RPMI7951 (cell line): ENCODE data around the gene TENT4B. TPM values are rescaled to one million over a fixed set of nuclear protein-coding genes. Genes with fewer than 3 reads are reported as not detected.

Experiments used
- DNase-seq: peaks from one replicate; pipeline ENCODE4 v3.0.0-alpha.2; 2012; ENCODE audit warnings: low read depth
- total RNA-seq: library from RNA; depleted of rRNA; stranded (reverse); fragments of >200 nt; shearing (Covaris generic); gene quantifications from 2 replicates; pipeline ENCODE4 v1.2.3, GENCODE V29; 2014

The TENT4B gene
- total RNA-seq, 1 experiment from 2014 or later, result 9.5 TPM

- no peak for DNase-seq
Measured at GRCh38 chr16:50255538-50255937, 102.4 kb downstream of the TENT4B start.

DNA sequence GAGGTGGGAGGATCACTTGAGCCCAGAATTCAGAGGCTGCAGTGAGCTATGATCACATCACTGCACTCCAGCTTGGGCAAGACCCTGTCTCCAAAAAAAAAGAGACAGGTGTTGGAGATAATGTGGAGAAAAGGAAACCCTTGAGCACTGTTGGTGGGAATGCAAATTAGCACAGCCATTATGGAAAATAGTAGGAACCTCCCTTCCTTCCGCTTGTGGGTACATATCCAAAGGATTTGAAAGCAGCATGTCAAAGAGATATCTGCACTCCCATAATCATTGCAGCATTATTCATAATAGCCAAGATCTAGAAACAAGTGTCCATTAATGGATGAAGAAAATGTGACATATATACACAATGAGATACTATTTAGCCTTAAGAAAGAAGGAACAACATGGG is 103.5 kb downstream of the TENT4B start:
- DNase-seq, result no peak

DNA sequence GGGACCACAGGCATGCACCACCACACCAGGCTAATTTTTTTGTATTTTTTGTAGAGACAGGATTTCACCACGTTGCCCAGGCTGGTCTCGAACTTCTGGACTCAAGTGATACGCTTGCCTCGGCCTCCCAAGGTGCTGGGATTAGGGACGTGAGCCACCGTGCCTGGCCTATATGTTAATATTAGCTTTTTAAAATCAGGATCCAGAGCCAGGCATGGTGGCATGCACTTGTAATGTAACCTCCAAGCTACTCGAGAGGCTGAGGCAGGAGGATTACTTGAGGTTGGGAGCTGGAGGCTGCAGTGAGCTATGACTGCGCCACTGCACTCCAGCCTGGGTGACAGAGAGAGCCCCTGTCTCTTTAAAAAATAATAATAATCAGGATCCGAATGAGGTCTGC is 104.8 kb downstream of the TENT4B start:
- DNase-seq, result no peak

DNA sequence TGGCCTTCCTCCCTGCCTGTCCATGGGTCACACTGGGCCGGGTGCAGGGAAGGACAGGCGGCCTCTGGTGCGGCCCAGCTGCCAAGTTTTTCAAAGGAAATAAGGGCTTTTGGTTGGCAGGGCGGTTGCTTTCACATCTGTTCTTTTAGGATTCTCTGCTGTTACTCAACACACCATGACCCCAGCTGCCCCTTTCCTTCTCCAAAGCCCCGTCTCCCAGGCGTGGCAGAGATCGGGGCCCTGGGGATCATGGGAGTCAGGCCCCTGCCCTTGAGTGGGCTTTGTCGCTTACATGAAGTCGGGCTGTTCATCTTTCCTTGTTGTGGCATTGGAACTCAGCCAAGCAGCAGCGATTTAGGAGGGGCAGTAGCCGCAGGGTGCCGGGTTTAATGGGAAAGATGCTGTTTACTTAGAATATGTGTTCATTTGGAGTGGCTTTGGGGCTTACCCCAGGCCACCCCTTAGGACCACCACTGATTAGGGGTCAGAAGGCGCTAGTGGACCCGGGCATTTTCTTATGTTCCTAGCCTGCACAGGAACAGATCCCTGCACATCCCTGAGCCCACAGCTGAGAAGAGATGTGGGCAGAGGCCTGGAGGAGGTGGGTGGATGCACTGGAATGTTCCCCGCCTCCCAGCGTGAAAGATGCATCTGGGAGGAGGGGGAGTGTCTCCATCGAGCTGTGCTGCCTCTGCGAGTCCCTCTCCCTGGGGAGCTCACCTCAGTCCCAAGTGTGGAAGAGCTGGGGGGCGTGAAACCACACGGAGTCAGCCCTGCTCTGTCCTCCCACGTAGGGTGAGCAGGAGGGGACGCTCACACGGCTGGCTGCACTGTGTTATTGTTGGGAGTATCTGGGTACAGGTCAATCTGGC is 106.5 kb downstream of the TENT4B start:
- peak; percentile 84 for DNase-seq

- no peak for DNase-seq
Measured at GRCh38 chr16:50260206-50261159, 107.4 kb downstream of the TENT4B start.

DNA sequence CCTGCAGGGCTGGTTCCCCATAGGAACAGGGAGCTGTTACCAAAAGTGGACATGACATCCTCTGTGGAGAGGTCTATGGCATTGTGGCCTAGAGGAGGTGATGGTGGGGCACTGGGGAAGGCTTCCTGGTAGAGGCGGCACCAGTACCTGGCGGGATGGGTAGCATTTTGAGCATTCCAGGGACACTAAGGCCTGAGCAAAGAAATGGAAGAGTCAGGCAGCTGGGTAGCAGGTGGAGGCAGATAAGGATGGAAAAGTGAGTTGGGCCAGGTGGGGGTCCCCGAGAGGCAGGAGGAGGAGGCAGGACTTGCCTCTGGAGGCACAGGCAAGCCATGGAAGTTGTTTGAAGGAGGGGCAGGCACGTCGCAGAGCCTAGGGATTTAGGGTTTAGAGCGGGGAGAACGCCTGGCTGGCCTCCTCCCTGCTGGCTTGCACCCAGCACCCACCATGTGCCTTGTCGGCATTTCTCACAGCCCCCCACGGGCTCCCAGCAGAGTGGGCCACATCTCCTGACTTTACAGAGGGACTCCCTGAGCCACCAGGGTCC is 108.1 kb downstream of the TENT4B start:
- no peak for DNase-seq

DNA sequence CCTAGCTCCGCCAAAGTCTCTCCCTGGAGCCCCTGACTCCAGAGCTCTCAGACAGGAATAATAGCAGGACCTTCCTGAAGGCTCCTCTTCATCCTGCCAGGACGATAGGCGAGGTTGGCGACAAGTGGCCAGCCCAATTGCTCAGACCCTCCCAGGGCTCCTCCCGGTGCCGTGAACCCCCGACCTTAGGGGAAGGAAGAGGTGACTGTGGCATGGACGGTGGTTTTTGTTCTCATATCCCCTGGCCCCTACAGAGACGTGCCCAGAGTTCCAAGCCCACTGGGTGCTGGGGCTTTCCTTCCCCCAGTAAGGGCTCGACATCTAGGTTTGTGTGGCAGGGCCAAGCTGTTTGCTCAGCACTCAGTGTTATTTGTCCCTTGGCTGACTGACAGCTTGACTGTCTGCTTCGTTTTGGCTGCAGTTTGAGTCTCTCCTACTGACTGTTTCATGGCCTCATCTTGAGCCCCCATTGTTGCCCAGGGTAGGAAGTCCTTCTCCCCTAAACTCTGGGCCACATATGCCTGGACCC is 108.7 kb downstream of the TENT4B start:
- no peak for DNase-seq

DNA sequence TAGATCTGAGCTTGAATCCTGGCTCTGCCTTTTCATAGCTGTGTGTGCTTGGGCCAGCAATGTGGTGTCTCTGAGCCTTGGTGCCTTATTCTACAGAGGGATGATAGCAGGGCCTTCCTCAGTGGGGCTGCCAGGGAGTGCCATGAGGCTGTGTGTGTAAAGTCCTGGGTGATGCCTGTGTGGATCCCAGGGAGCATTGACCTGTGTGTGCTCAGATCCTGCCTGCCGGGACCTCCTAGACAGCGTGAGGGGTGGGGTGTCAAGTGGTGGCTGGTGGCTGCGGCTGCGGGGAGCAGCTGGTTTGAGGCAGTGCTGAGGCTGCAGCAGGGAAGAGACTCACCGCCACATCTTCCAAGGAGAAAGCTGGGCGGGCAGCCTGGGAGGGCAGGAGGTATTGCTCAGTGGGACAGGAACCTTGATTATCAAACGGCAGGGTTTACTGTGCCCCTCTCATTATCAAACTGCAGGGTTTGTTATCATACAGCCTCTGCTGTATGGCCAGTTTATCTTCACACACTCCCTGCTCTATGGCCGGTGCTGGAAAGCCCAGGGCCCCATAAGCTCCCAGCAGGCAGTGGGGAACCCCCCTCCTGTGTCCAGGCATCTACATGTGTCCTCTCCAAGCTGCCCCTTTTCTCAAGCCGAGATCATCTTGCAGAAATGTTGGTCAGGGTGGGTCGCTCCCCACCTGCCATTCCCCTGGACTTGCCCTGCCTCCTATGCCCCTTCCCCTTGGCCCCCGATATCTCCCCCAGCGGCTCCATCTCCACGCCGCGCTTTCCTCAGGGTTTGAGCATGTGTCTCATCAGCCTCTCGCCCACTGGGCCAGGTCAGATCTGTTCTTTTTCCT is 110.2 kb downstream of the TENT4B start:
- no peak for DNase-seq

GRCh38 chr16:50263940-50264929 is 111.1 kb downstream of the TENT4B start:
- DNase-seq, result peak; percentile 53

DNA sequence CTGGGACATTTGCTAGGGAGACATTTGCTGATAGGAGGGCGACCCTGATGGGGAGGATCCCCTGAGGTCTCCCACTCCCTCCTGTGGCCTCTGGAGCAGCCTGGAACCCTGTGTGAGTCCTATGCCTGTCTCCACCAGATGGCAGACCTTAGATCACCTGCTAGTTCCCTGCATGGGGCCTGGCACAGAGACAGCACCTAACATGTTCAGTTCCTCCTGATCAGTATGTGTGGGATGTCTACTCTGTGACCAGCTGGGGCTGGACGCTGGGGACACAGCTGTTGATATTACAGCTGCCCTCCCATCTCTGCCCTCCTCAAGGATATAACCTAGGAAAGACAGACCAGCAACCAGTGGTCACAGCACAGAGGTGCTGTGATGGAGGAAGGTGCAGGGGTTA is 112.2 kb downstream of the TENT4B start:
- peak; percentile 31 for DNase-seq

GRCh38 chr16:50265716-50266336 is 112.7 kb downstream of the TENT4B start:
- no peak for DNase-seq

GRCh38 chr16:50266337-50267091 is 113.4 kb downstream of the TENT4B start, which contains the start of gene ADCY7:
Gene ADCY7 (plus strand): TSS chr16:50266551. CDS start chr16:50288180, 21,629 bp downstream.
- DNase-seq, result peak; percentile 90

GRCh38 chr16:50267151-50267631 is 114.1 kb downstream of the TENT4B start:
- no peak for DNase-seq

- no peak for DNase-seq
Measured at GRCh38 chr16:50267651-50268050, 114.5 kb downstream of the TENT4B start.

- no peak for DNase-seq
Measured at GRCh38 chr16:50268352-50268751, 115.2 kb downstream of the TENT4B start.

DNA sequence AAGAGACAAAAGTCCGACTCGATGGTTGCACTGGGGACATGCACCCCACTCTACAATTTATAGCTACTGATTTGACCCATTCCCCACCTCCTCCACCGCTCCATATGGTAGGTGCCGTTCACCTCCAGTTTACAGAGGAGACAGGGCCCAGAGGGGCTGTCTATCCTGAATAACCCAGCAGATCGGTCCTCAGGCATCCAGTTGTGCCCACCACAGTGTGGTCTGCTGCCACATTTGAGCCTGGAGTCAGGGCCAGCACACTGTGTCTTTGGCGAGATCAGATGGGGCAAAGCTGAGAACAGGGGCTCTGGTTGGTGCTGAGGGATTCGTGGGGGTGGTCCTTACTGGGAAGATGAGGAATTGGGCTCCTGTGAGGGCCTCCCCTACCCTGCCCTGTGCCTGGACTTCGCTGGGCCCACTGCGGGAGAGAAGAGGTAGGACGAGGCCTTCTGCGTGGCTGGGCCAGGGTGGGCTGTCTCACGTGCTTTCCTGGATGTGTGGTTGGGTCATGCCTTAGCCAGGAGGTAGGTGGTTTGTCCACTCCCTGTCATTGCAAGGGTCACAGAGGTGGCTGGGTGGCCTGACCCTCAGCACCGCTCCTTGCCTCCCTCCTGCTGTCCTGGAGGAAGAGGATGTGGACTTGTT is 116.1 kb downstream of the TENT4B start:
- DNase-seq, result no peak

GRCh38 chr16:50269769-50270509 is 116.8 kb downstream of the TENT4B start:
- no peak for DNase-seq
